LHCN-M2 (cell line): ENCODE data around the gene PRDM2. TPM values are rescaled to one million over a fixed set of nuclear protein-coding genes. Genes with fewer than 3 reads are reported as not detected.

Source experiments
- DNase-seq: peaks from one replicate; pipeline ENCODE4 v3.0.0-alpha.2; 2012; ENCODE audit warnings: low read depth
- total RNA-seq: library from RNA; depleted of rRNA; stranded (reverse); fragments of >200 nt; gene quantifications from 2 replicates; pipeline ENCODE4 v1.2.3, GENCODE V29; 2014

PRDM2 gene
- total RNA-seq, 1 experiment from 2014 or later: 12.3 TPM

- peak; percentile 36 for DNase-seq
Measured at GRCh38 chr1:13764588-13765332, 64.8 kb downstream of the PRDM2 start.

DNA sequence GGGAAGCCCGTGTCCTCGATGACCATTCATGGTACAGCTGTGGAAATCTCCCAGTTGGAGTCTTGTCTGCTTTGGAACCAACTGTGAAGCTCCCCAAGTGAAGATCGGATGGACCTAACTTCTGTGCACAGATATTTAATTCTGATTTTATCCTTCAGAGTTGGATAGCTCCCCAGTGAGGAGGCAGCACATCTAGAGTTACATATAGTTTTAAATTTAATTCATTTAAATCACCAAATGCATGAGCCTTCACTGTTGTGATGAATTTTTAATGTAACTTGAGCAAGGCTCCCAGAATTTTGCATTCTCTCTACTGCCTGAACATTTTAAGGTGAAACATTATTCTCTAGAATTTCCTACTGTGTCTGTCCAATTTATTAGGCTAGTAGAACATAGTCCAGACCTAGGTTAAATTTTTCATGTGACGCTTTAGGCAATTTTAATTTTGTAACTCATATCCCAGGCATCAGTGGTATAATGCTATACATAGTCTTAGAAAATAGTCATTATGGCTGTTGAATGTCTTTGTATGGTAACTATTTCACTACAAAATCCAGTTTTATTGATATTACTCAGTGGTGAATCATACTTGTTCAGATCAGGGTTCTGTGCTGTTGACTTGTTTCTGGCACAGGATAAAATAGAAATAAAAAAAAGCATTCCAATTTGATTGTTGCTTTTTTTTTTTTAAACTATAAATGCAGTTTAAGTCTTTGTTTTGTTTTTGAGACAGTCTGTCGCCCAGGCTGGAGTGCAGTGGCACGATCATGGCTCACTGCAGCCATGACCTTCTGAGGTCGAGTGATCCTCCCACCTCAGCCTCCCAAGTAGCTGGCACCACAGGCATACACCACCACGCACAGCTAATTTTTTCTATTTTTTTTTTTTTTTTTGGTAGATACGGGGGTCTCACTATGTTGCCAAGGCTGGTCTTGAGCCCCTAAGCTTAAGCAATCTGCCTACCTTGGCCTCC is 66.9 kb downstream of the PRDM2 start:
- DNase-seq: peak; percentile 74

GRCh38 chr1:13769212-13769611 is 69.2 kb downstream of the PRDM2 start:
- DNase-seq: no peak

DNA sequence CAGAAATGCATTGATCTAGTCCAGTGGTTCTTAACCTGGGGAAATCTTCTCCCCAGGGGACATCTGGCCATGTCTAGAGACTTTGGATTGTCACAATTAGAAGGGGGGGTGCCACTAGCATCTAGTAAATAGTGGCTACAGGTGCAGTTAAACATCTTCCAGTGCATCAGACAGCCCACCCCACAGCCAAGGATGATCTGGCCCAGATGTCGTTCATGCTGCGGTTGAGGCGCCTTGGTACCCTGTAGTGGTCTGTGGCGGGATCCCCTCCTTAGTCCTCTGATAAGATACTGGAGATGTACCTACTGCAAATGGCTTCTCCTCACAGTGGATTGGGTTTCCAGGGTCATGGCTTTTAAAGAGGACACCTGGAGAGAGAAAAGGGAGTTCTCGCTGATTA is 69.8 kb downstream of the PRDM2 start:
- DNase-seq: no peak

DNA sequence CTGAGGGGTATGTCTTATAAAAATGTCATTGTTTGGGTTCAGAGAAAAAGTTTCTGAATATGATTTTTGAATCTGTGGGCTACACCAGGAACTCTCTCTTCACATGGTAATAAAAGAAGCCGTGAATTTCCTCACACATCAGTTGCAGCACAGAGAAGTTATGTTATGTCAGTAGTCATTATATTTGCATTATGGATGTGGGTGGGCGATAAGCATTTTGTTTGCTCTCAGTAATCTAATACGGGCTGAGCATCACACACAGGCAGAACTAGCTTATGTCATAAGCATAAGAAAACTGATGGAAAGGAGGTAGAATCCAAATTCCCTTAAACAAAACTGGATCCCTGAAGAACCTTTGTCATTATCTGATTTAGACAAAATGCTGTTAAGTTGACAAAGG is 70.8 kb downstream of the PRDM2 start:
- DNase-seq: no peak

DNA sequence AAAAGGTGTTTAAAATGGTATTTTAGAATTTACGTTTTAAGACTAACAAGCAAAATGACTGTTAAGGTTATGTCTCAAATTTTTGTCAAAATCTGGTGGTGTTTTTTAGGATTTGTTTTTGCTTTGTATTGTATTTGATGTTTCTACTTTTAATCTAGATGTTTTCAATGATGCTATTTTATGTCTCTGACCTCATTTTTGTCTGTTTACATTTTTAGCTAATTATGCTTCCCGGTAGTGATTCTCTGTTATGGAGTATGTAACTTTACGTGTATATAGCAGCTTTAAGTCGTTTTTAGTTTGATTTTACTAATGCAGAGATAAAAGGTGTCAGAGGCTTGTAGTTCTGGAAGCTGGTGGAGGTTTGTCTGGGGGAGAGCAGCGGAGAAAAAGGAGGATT is 71.8 kb downstream of the PRDM2 start:
- DNase-seq: no peak

- no peak for DNase-seq
Measured at GRCh38 chr1:13772271-13772670, 72.3 kb downstream of the PRDM2 start.

DNA sequence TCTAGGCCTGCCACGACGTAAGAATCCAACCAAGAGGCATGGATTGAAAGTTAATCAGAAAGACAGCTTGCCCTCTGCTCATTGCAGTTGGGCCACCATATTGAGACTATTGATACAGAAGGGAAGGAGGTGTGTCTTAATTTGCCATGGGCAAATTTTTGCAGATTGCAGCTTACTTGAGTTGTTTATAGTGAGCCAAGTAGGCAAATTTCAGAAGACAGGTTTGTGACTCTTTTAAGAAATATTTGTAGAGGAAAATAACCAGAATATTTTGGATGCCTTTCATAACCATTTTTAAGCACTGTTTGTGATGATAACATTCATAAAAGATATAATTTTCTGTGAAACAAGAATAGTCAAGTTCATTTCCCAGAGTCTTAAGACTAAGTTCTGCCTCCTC is 74.1 kb downstream of the PRDM2 start:
- no peak for DNase-seq

DNA sequence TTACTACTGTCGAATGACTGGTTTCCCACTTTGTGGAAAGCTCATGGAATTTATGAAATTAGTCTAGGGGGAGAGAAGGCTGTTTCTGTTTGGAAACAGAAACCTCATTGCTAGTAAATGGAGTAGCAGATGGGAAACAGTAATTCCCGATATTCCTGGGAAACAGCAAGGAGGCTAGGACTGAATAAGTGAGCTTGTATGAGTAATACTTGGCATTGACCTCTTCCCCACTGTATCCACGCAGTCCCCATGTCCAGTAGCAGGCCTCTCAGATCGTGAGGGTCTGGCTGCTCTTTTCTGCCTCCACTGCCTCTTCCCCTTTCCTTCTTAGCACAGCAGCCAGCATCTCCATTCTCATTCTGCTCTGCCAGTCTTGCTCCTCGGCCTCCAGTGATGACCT is 75.5 kb downstream of the PRDM2 start:
- DNase-seq: no peak

- no peak for DNase-seq
Measured at GRCh38 chr1:13775916-13776315, 75.9 kb downstream of the PRDM2 start.

GRCh38 chr1:13778431-13778830 is 78.4 kb downstream of the PRDM2 start:
- DNase-seq: no peak

DNA sequence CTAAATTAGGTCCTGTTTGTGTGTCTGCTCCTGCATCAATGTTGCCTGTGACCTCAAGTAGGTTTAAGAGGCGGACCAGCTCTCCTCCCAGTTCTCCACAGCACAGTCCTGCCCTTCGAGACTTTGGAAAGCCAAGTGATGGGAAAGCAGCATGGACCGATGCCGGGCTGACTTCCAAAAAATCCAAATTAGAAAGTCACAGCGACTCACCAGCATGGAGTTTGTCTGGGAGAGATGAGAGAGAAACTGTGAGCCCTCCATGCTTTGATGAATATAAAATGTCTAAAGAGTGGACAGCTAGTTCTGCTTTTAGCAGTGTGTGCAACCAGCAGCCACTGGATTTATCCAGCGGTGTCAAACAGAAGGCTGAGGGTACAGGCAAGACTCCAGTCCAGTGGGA is 79.9 kb downstream of the PRDM2 start:
- DNase-seq: peak; percentile 35

DNA sequence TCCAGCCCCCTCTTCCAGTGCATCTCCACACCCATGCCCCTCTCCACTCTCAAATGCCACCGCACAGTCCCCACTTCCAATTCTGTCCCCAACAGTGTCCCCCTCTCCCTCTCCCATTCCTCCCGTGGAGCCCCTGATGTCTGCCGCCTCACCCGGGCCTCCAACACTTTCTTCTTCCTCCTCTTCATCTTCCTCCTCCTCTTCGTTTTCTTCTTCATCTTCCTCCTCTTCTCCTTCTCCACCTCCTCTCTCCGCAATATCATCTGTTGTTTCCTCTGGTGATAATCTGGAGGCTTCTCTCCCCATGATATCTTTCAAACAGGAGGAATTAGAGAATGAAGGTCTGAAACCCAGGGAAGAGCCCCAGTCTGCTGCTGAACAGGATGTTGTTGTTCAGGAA is 80.8 kb downstream of the PRDM2 start:
- no peak for DNase-seq

DNA sequence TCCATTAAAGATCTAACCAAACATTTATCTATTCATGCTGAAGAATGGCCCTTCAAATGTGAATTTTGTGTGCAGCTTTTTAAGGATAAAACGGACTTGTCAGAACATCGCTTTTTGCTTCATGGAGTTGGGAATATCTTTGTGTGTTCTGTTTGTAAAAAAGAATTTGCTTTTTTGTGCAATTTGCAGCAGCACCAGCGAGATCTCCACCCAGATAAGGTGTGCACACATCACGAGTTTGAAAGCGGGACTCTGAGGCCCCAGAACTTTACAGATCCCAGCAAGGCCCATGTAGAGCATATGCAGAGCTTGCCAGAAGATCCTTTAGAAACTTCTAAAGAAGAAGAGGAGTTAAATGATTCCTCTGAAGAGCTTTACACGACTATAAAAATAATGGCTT is 81.2 kb downstream of the PRDM2 start:
- no peak for DNase-seq

DNA sequence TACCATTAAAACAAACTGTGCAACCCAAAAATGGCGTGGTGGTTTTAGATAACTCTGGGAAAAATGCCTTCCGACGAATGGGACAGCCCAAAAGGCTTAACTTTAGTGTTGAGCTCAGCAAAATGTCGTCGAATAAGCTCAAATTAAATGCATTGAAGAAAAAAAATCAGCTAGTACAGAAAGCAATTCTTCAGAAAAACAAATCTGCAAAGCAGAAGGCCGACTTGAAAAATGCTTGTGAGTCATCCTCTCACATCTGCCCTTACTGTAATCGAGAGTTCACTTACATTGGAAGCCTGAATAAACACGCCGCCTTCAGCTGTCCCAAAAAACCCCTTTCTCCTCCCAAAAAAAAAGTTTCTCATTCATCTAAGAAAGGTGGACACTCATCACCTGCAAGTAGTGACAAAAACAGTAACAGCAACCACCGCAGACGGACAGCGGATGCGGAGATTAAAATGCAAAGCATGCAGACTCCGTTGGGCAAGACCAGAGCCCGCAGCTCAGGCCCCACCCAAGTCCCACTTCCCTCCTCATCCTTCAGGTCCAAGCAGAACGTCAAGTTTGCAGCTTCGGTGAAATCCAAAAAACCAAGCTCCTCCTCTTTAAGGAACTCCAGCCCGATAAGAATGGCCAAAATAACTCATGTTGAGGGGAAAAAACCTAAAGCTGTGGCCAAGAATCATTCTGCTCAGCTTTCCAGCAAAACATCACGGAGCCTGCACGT is 82.1 kb downstream of the PRDM2 start:
- DNase-seq: peak; percentile 85

GRCh38 chr1:13782634-13783360 is 82.8 kb downstream of the PRDM2 start:
- no peak for DNase-seq

DNA sequence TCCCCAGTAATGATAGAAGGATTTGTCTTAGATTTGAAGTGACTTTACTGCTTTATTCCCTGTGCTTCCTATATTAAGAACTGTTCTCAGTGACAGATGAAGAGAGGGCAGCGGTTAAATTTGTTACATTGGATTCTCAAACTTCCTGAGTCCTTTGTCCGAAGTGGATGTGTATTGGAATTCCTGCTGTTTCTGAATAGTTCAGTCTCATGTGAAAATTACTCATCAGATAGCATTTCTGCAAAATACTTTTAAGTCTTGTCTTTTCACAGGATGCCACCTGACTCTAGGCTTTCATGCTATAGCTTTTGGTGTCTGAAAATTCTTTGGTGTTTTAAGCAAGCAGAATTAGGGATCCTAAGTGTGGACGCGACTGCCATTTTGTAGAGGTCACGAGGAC is 83.6 kb downstream of the PRDM2 start:
- peak; percentile 29 for DNase-seq

- DNase-seq: no peak
Measured at GRCh38 chr1:13784971-13785370, 85.0 kb downstream of the PRDM2 start.

DNA sequence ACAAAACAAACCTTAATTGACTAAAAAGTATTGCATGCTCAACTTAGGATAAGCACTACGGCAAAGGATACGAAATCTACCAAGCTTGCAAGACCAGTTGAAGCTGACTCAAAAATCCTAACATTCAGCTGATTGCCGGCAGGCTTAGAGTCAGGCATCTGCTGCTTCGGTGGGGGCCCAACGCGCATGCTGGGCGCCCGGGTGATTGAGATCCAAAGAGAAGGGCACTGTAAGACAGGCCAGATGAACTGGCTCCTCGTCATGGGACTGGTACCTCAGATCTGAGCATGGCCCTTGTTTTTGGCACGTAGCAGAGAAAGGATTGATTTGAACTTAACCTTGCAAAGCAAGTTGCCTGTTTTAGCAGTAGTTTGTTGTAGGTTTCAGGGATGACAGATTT is 86.6 kb downstream of the PRDM2 start:
- no peak for DNase-seq

GRCh38 chr1:13788795-13789194 is 88.8 kb downstream of the PRDM2 start:
- no peak for DNase-seq

GRCh38 chr1:13790290-13791030 is 90.5 kb downstream of the PRDM2 start:
- no peak for DNase-seq
